GM12865 (cell line): ENCODE results near the gene FAM241B.

Experiments used
- DNase-seq: peaks from one replicate; pipeline ENCODE4 v3.0.0; 2010; ENCODE audit warnings: low read depth
- H3K4me3 ChIP-seq: 2 replicates; pipeline ENCODE4 v1.5.1; 2011; ENCODE audit warnings: mild to moderate bottlenecking, low read depth, low read length, control low read depth
- TF ChIP-seq, protein P1 (sequence below): IDR thresholded peaks from 2 replicates; pipeline ENCODE4 v1.5.1; 2011; ENCODE audit warnings: low read length, control low read depth, low read depth, inconsistent platforms; ENCODE audit not compliant: insufficient read depth; ENCODE audit errors: missing control alignments

Gene FAM241B

DNA sequence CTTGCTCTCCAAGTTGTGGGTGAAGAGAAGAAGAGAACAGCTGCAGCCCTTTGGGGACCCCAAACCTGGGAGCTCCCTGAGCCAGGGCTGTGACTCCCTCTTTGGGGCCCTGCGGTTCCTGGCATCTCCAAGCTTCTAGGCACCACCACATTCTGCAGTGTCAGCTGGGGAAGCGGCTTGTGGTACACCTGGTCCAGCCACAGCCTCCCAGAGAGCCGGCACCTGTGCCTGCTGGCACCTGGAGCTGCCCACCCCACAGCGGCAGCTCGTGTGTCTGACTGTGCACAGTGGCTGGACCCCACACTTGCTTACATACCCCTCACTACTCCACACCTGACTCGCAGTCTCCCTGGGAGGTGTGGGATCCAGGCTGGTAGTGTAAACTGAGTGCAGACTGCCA is 23.5 kb downstream of the FAM241B start:
- no peak for DNase-seq
- TF ChIP-seq, protein P1, sequence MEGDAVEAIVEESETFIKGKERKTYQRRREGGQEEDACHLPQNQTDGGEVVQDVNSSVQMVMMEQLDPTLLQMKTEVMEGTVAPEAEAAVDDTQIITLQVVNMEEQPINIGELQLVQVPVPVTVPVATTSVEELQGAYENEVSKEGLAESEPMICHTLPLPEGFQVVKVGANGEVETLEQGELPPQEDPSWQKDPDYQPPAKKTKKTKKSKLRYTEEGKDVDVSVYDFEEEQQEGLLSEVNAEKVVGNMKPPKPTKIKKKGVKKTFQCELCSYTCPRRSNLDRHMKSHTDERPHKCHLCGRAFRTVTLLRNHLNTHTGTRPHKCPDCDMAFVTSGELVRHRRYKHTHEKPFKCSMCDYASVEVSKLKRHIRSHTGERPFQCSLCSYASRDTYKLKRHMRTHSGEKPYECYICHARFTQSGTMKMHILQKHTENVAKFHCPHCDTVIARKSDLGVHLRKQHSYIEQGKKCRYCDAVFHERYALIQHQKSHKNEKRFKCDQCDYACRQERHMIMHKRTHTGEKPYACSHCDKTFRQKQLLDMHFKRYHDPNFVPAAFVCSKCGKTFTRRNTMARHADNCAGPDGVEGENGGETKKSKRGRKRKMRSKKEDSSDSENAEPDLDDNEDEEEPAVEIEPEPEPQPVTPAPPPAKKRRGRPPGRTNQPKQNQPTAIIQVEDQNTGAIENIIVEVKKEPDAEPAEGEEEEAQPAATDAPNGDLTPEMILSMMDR, result no peak
- H3K4me3 ChIP-seq, result no peak overlapping the region

DNA sequence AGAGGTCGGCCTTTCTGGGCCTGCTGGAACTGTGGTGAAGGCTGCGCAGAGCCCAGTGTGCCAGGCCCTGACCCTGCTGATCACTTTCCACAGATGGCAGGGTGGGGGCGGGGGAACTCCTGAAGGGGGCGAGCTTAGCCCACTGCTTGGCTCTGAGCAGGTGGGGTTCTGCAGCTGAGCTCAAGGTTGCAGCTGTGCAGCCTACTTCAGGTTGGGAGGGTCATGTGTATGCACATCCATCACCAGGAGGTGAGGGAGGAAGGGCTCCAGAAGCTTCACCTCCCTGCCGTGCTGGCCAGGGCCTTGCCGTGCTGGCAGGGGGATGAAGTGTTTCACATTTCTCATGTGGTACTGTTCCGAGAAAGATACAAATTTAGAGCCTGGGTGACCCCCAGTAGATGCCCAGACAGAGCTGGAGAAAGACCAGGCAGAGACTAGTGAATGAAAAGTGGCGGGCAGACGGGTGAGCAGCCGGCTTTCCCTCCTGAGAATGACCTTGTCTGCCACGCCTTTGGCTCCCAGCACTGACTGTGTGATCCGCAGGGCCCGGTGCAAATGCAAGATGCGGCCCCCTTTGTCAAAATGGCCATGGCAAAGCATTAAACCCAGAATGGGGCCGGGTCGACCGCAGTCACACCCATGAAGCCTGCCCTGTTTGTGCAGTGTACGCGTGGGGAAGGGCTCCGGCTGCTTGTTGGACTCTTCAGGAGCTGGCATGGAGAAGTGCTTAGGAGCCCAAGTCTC is 25.2 kb downstream of the FAM241B start:
- TF ChIP-seq, protein P1, result no peak
- H3K4me3 ChIP-seq, result no peak overlapping the region
- no peak for DNase-seq

DNA sequence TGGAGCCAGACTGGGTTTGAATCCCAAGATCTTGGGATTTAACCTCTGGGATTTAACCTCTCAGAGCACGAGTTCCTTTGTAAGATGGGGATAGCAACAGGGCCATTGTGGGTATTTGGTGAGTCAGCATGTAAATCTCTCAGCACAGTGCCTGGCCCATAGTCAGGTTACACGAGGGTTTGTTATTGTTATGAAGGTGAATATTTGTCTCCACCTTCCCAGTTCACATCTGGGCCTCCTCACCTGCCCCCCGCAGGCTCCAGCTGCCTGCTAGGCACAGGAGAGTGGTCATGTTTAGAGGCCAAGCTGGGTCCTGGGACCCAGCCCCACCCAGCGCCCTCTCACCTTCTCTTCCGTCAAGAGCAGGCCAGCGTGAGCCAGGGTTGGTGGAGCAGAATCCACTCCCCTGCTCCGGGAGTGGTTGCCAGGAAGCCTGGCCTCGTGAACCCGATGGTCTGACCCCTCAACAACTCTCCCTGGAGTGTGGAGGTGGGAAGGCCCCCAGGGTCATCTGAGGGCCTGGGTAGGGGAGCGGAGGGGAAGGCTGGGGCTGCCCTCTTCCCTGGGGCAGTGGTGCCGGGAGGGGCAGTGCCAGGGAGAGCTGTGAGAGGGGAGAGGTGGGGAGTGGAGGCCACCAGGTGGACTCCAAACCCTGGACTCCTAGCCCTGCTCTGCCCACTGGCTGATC is 26.0 kb downstream of the FAM241B start:
- TF ChIP-seq, protein P1, result no peak
- no peak for DNase-seq
- H3K4me3 ChIP-seq, result no peak overlapping the region

DNA sequence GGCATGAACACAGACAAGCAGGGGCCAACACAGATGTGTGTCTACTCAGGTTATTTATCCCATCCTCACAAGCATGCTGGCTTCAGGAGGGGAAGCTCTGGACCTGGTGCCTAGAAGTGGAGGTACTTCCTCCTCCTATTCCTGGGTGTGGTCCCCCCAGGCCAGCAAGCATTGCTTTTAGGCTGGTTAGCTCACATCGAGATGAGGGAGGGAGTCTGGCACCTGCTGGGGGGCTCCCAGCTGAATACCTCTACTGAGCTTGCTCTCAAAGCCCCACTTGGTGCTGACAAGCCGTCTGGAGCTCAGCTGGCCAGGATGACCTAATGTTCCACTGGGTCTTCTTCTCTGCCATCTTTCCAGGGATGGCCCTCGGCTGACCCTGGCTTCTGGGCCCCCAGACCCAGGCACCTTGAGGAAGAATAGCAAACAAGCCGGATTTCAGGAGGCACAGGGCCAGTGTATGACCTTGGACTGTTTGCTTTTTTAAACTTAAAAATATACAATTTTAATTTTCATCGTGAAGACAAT is 26.8 kb downstream of the FAM241B start:
- DNase-seq, result no peak
- TF ChIP-seq, protein P1, result no peak
- no peak overlapping the region for H3K4me3 ChIP-seq

DNA sequence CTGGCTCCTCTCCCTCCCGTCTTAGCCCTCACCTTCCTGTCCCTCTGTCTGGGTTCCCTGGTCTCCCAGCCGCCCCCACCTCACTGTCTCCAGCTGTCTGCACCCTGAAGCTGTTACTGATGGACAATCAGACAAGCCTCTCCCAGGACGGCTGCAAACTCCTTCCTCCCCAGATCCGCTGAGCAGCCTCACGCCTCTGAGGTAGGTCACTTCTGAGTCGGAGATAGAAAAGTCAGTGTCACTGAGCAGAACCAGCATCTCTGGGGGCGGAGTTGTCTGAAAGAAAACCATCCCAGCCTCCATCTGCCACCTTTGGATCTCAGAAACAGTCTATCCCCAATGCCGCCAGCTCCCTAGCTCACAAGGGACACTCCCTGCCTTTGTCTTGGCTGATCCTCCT is 27.4 kb downstream of the FAM241B start:
- no peak for DNase-seq
- H3K4me3 ChIP-seq, result no peak overlapping the region
- TF ChIP-seq, protein P1, result no peak

DNA sequence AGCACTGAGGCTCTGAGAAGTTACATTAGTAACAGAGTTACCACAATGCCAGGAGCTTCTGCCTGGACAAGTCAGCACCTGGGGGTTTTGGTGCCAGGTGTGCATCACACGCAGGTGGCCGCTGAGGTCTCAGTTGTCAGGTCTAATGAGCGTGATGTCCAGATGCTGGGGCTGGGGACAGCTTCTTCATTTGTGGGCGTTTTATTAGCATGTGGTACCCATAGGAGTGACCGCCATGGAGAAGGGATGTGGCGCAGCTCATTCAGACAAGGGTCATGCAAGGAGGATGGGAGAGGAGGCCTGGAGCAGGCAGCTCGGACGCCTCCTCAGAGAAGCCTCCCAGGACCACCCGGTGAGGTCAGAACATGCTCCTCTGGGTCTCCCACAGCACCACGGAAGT is 27.8 kb downstream of the FAM241B start:
- TF ChIP-seq, protein P1, result no peak
- DNase-seq, result no peak
- no peak overlapping the region for H3K4me3 ChIP-seq
